Peyer's patch (tissue), 4 donors: Measurements from ENCODE around the gene AQP9. TPM values are rescaled to one million over a fixed set of nuclear protein-coding genes. Genes with fewer than 3 reads are reported as not detected.

Source experiments
- DNase-seq, 3 donors: peaks; one replicate each; pipeline ENCODE4 v3.0.0-alpha.2; 2017 to 2019
- H3K27ac ChIP-seq, 4 donors: fragments of 200-600 bp; sonication (generic); one replicate each; pipeline ENCODE4 v1.5.1; 2016 to 2019
- H3K27me3 ChIP-seq, 2 donors: fragments of 200-600 bp; sonication (generic); one replicate each; pipeline ENCODE4 v1.5.1; 2019
- H3K36me3 ChIP-seq, 3 donors: fragments of 200-600 bp; sonication (generic); one replicate each; pipeline ENCODE4 v1.5.1; 2016 to 2019
- H3K4me1 ChIP-seq, 4 donors: fragments of 200-600 bp; sonication (generic); one replicate each; pipeline ENCODE4 v1.5.1; 2016 to 2019
- H3K4me3 ChIP-seq, 4 donors: fragments of 200-600 bp; sonication (generic); 1 replicate in 3 of 4; 2 replicates in 1 of 4; pipeline ENCODE4 v1.5.1; 2016 to 2019; ENCODE audit warnings: mild to moderate bottlenecking in 1 of 4
- H3K9me3 ChIP-seq, 4 donors: fragments of 200-600 bp; sonication (generic); one replicate each; pipeline ENCODE4 v1.5.1; 2016 to 2019; ENCODE audit warnings: mild to moderate bottlenecking in 1 of 4
- CTCF ChIP-seq, 6 experiments: fragments of 450-650 bp in 4 of 6; fragments of 200-600 bp in 2 of 6; sonication (generic) in 1 of 6; IDR thresholded peaks; one replicate each; pipeline ENCODE4 v1.5.1; 2017 to 2019; ENCODE audit warnings: antibody characterized with exemption in 6 of 6, mild to moderate bottlenecking in 3 of 6, moderate library complexity in 1 of 6
- POLR2A ChIP-seq, 2 donors: fragments of 450-650 bp; IDR thresholded peaks; one replicate each; pipeline ENCODE4 v1.5.1; 2017; ENCODE audit warnings: antibody characterized with exemption in 2 of 2, mild to moderate bottlenecking in 2 of 2, moderate library complexity in 2 of 2
- total RNA-seq, 4 donors: library from RNA; depleted of rRNA; stranded (reverse); fragments of >200 nt; gene quantifications; one replicate each; pipeline ENCODE4 v1.1.0, GENCODE V29; 2016

Gene AQP9
- total RNA-seq, 4 donors from 2014 or later, result 5.8 TPM; not detected in 3

- Histone ChIP-seq H3K4me1 (no peaks in the 10 kb centered on the region), H3K9me3 (no peaks in the 10 kb centered on the region), H3K36me3 (no peaks in the 10 kb centered on the region), H3K27me3 (no peaks in the 10 kb centered on the region), H3K27ac (no peak overlapping the region), H3K4me3 (no peak overlapping the region)
- DNase-seq, result no peak
- TF ChIP-seq POLR2A (IDR thresholded peaks at IDR 0.05) (no peak), CTCF (IDR thresholded peaks at IDR 0.05) (no peak)
Measured at GRCh38 chr15:58148120-58148519, 9.9 kb downstream of the AQP9 start.

GRCh38 chr15:58148633-58149445 lies 10.7 kb downstream of the AQP9 start:
- no peaks in the 10 kb centered on the region for H3K4me1 ChIP-seq
- TF ChIP-seq POLR2A (IDR thresholded peaks at IDR 0.05) (no peak), CTCF (IDR thresholded peaks at IDR 0.05) (no peak)
- H3K4me3 ChIP-seq, result no peak overlapping the region
- H3K36me3 ChIP-seq, result no peaks in the 10 kb centered on the region
- H3K27me3 ChIP-seq, result no peaks in the 10 kb centered on the region
- H3K9me3 ChIP-seq, result no peaks in the 10 kb centered on the region
- DNase-seq, result no peak
- H3K27ac ChIP-seq, result no peak overlapping the region

- no peak for DNase-seq
- H3K4me1 ChIP-seq, result no peaks in the 10 kb centered on the region
- no peaks in the 10 kb centered on the region for H3K9me3 ChIP-seq
- no peaks in the 10 kb centered on the region for H3K36me3 ChIP-seq
- H3K27me3 ChIP-seq, result no peaks in the 10 kb centered on the region
- H3K27ac ChIP-seq, result no peak overlapping the region
- no peak overlapping the region for H3K4me3 ChIP-seq
- no peak for TF ChIP-seq CTCF (IDR thresholded peaks at IDR 0.05)
- TF ChIP-seq POLR2A (IDR thresholded peaks at IDR 0.05), result no peak
Measured at GRCh38 chr15:58154769-58155168, 16.6 kb downstream of the AQP9 start.

GRCh38 chr15:58159827-58160386 lies 21.7 kb downstream of the AQP9 start:
- H3K27ac ChIP-seq, result no peak overlapping the region
- H3K9me3 ChIP-seq, result no peaks in the 10 kb centered on the region
- no peaks in the 10 kb centered on the region for H3K27me3 ChIP-seq
- H3K4me3 ChIP-seq, result no peak overlapping the region
- TF ChIP-seq CTCF (IDR thresholded peaks at IDR 0.05), result no peak
- H3K4me1 ChIP-seq, result no peaks in the 10 kb centered on the region
- H3K36me3 ChIP-seq, result no peaks in the 10 kb centered on the region
- no peak for DNase-seq

- no peaks in the 10 kb centered on the region for H3K36me3 ChIP-seq
- no peak overlapping the region for H3K27ac ChIP-seq
- no peak overlapping the region for H3K4me3 ChIP-seq
- no peaks in the 10 kb centered on the region for H3K27me3 ChIP-seq
- DNase-seq, result no peak
- no peaks in the 10 kb centered on the region for H3K4me1 ChIP-seq
- no peaks in the 10 kb centered on the region for H3K9me3 ChIP-seq
- no peak for TF ChIP-seq POLR2A (IDR thresholded peaks at IDR 0.05)
- TF ChIP-seq CTCF (IDR thresholded peaks at IDR 0.05), result no peak
Measured at GRCh38 chr15:58161436-58161930, 23.3 kb downstream of the AQP9 start.
